GM18951 (cell line): ENCODE measurements around the gene TTC39B.

Experiments used
- POLR2A ChIP-seq: IDR thresholded peaks from 4 replicates; pipeline ENCODE4 v1.6.1; 2011; ENCODE audit warnings: mild to moderate bottlenecking; ENCODE audit not compliant: insufficient read length, insufficient read depth; ENCODE audit errors: extremely low read depth
- in situ Hi-C: fragments of 300-500 bp; cut with MboI; formaldehyde crosslinking; loops from one replicate; pipeline ENCODE4 v1.12.0; 2022; ENCODE audit warnings: low sequenced_read_pairs, mixed read lengths, inconsistent platforms; ENCODE audit not compliant: unreplicated experiment

The TTC39B gene

DNA sequence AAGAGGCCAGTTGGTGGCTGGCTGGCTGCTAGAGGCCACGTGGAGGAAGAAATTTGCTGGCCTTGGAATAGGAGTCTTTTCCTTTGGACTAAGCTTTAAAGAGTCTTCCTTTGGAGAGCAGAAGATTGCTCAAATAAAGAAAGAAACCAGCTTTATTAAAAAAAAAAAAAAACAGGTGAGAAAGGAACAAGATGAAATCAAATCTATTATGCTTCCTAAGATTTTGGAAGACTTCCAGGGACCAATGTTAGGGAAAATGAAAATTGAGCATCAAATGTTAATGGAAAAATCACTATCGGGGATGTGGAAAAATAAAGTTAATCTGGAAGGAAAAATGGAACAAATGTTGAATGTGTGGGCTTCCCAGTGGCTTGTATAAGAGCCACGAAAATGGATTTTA is 153.1 kb downstream of the TTC39B start:
- TF ChIP-seq POLR2A = no peak

DNA sequence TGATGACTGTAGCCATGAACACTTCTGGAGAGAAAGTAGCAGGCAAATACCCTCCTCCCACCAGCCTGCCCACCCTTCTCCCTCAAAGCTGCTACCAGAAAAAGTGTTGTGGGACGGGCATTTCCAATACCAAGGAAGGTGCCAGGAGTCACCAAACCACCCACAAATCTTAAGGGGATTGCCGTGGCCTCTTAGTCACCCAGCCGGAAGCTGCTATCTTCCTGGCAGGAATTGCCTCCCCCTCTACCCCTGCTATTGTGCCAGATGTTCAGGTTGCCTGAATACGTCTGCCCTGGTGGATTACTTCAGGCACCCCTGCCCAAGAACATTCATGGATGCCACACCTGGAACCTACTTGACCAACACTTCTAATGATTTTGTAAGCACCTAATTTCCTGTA is 156.1 kb downstream of the TTC39B start:
- TF ChIP-seq POLR2A = no peak

More for the DNA sequence above, 153.1 kb downstream of the TTC39B start:
- in situ Hi-C loops = no loop called here

GRCh38 chr9:15149450-15149849 is 157.6 kb downstream of the TTC39B start:
- no peak for TF ChIP-seq POLR2A
- in situ Hi-C loops = no loop called here

More for the DNA sequence above, 156.1 kb downstream of the TTC39B start:
- in situ Hi-C loops = no loop called here

DNA sequence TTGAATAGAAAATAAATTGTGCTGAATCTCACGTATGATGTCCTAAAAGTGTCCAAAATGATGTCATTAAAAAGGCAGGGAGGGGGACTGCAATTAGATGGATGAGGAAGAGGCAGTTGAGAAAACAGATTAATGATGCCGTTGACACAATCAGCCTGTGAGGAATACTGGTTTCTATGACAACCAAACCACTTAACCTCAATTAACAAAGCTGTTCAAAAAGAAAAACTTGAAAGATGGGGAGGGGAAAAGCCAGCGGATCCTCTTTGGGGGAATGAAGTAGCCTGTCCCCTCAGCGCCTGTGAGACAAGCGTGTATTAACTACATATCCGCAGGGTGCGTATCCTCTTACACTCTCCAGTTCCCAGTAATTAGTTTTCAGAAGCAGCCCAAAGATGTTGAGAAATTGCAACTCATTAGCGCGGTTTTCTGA is 160.7 kb downstream of the TTC39B start:
- in situ Hi-C loops = no loop called here
- no peak for TF ChIP-seq POLR2A

- no peak for TF ChIP-seq POLR2A
- in situ Hi-C loops = no loop called here
Measured at GRCh38 chr9:15144622-15145061, 162.4 kb downstream of the TTC39B start.

GRCh38 chr9:15142878-15143534 is 164.0 kb downstream of the TTC39B start:
- no peak for TF ChIP-seq POLR2A
- in situ Hi-C loops = no loop called here

DNA sequence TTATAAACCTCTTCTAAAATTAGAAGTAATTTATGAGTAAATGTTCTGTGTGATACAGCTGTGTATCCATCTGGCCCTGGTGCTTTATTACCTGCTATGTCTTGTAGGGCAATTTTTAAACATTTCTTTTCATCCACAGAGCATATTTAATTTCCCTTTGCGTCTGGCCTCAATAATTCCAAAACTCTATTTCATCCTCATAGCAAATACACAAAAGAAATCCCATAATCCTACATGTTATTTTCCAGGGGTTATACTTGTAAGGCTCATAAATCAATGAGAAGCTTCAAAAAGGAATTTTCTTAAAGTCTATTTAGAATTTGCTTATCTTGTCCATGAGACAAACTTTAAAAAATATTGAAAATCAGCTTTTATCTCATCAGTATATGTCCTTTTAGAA is 167.0 kb downstream of the TTC39B start:
- TF ChIP-seq POLR2A = no peak
- in situ Hi-C loops = no loop called here

DNA sequence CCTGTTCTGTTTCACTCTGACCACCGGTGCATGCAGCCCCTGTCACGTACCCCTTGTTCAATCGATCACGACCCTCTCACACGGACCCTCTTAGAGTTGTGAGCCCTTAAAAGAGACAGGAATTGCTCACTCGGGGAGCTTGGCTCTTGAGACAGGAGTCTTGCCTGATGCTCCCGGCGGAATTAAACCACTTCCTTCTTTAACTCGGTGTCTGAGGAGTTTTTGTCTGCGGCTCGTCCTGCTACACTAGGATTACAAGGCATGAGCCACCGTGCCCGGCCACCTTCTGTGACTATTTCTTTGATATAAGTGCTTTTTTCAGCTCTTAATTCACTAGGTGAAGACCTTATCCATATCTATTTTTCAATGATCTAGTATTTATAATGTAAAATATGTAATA is 167.5 kb downstream of the TTC39B start:
- TF ChIP-seq POLR2A = no peak
- in situ Hi-C loops = no loop called here

GRCh38 chr9:15138357-15138686 is 168.7 kb downstream of the TTC39B start:
- in situ Hi-C loops = no loop called here
- no peak for TF ChIP-seq POLR2A

GRCh38 chr9:15137658-15138356 is 169.2 kb downstream of the TTC39B start:
- in situ Hi-C loops = no loop called here
- no peak for TF ChIP-seq POLR2A

GRCh38 chr9:15137089-15137488 is 169.9 kb downstream of the TTC39B start:
- in situ Hi-C loops = no loop called here
- no peak for TF ChIP-seq POLR2A

- in situ Hi-C loops = no loop called here
Measured at GRCh38 chr9:15136646-15137045, 170.4 kb downstream of the TTC39B start.

GRCh38 chr9:15135164-15135792 is 171.7 kb downstream of the TTC39B start:
- in situ Hi-C loops = no loop called here
- no peak for TF ChIP-seq POLR2A

More at GRCh38 chr9:15136646-15137045, 170.4 kb downstream of the TTC39B start:
- no peak for TF ChIP-seq POLR2A

DNA sequence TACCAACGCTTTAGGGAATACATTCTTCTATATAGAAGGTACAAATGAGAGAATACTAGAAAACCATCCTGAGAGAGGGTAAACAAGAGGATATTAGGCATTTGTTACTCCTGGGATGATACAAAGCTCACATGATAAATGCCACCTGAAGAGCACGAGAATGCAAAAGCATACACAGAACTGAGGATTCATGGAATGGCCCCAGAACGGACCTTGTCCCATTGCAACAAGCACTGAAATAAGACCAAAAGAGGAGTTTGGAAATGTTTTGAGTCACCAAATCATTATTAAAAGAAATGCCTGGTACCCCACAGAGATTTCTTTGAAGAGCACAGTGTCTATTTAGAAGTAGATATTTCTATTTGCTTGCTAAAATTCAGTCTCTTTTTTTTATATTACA is 173.5 kb downstream of the TTC39B start:
- in situ Hi-C loops = no loop called here

More for the DNA sequence above, 173.5 kb downstream of the TTC39B start:
- TF ChIP-seq POLR2A = no peak
